HG02571 (cell line): Measurements from ENCODE around the gene ARHGAP22.

ENCODE experiments used
- ATAC-seq: cut with Tn5 transposase; IDR thresholded peaks from one replicate; pipeline ENCODE4 v1.9.1; 2021; ENCODE audit warnings: mild to moderate bottlenecking, moderate library complexity; ENCODE audit not compliant: unreplicated experiment

ARHGAP22 gene

DNA sequence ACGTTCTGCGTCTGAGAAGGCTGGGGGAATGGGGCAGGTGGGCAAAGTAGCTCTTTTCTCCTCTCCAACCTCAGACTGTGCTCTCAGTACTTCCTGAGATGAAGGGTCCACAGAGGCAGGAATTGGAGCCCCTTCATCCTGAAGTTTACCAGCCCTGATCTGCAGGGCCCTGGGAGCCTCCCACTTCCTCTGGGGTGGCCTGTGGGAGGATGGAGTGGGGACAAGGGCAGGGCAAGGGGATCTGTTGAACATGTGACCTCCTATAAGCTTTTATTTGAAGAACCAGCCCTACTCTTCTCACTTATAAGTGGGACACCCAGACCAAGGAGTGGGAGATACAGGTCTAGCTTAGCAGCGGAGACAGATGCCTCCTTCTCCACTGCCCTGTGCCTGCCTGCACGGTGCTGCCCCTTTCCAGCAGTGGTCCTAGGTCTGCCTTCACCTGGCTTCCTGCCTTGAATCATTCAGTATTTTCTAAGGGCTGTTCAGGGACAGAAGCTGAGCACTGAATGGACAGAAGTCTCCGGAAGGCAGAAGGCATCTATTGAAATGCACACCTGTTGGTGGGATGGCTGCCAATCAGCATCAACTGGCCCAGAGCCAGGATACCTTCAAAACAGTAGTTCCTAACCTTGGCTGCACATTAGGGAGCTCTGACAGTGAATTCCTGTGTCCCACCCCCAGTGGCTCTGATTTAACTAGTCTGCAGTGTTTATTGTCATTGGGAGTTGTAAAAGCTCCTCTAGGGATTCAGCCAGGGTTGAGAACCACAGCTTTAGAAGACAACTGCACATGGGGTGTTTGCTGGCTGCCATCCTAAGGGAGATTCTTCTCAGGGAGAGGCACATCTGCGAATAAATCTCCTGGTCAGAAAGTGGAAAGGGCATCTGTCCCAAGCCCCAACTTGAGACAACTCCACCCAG lies 2.7 kb upstream of the ARHGAP22 start:
- ATAC-seq: no peak

DNA sequence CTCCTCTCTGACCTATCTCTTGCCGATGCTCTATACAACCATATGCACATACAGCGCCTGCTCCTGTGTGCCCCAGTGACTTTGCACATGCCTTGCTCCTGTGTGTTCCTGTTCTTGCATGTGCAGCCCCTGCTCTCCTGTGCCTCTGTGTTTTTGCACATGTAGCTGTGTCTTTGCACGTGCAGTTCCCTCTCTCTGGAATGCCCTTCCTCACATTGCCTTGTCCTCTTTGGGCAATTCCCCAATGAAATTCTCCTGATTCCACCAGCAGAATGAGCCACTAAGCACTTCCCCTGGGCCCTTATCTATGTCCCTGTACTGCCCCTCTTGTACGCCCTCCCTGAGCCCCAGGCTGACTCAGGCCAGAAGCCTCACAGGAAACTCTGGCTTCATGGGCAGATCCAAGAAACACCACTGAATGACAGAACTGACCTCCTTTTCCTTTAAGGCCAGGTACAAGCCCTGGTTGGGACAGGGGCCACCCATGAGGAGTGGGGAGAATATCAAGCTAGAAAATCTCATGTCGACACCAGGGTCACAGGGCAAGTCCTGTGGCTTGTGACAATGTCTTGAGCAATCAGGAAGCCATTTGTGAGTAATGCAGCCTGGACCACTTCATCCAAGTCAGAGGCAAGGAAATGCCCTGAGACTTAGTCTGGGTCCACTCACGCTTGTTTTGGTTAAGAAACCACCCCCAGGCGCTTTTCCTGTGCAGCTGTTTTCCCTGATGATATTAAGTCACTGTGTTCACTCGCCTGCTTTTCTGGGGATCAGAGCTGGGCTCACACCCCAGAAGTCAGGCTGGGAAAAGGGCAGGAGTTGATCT lies 1.9 kb upstream of the ARHGAP22 start:
- ATAC-seq: no peak

DNA sequence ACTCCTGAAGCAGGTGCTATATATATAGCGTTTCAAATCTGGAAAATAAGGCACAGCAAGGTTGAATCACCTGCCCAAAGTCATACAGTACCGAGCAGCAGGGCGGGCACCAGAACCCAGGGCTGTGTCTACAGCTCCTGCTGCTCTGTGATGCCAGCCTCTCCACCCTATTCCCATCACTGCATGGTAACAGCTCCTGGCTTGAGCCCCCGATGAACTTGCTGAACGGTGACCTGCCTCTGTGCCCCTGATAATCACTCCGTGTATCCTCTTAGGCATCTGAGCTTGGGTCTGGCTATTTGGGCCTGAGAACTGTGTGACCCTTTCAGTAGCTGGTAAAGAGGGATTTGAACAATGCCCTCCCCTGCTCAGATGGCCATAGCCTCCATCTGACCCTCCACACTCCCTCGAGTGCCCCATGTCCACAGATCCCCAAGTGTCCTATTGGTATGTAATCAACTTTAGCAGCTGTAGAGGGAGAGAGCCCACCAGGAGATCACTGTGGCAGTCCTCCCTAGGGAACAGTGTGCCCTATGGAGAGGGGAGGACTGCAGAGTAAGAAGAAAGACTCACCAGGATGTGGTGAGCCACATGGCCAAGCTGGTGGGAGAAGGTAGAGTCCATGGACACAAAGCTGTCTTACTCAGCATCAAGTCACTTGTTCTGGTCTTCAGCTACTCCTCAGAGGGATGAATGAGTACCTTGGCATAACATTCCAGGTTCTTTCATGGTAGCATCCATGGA lies 1.1 kb upstream of the ARHGAP22 start:
- no peak for ATAC-seq

DNA sequence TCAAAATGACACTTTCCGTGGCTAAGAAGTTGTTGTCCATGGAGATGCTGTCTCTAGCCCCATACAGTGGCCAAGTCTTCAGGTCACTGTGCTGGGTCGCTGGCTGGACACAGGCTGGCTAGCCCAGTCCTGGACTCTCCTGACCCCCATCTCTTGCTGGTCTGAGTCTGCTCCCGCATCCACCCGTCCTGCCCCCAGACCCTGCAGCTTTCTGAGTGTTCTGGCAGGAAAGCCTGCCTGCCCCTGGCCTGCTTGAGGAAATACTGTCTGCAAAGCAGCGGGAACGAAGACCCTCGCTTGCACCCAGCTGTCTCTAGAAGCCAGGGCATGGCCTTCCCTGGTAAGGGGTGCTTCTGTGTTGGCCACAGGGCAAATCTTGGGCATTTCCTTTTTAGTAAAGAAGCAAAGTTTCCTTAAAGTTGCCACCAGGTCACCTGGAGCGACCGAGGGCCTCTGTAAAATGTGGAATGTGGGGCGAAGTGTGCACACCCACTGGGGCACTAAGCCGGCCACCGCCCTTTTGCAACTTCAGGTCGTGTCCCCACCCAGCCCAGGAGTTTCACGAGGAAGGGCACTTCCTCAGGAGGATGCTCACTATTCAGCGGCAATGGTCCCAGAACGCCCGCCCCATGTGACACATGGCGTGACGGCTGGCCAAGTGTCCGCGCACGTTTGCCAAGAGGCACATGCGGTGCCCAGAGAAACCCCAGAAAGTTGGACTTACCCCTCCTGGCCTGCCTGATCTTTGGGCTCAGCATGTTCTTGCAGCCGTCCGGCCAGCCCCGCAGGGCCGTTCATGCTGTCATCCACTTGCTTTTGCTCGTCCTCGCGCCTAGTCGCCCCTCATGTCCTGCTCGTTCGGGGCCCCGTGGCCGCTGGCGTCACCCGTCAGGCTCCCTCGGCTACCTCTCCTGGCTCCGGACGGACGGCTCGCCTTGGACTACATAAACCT lies 558 bp downstream of the ARHGAP22 start:
- no peak for ATAC-seq

DNA sequence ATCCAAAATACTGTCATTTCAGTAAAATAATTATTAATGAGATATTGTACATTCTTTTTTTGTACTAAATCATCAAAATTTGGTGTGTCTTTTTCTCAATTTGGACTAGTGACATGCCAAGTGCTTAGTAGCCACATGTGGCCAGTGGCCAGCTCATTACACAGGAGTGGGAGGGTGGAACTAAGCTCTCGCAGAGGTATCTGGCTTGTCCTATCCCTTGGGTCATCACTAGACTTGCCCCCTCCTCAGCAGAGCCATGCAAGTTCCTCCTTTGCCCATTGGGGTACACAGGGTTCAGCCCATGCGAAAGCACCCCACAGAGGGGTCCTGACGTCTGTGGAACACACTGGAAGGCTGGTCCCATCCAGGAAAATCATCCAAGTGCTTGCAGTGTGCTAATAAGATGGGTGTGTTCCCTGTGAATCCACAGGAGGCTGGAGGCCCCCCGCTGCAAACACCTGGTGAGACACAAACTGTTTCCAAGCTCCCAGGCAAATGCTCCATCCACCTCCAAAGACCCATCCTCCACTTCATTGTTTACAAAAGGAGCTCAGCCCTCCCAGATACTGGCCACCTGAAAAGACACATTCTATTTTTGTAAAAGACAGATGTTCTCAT lies 1.3 kb downstream of the ARHGAP22 start:
- ATAC-seq: no peak

DNA sequence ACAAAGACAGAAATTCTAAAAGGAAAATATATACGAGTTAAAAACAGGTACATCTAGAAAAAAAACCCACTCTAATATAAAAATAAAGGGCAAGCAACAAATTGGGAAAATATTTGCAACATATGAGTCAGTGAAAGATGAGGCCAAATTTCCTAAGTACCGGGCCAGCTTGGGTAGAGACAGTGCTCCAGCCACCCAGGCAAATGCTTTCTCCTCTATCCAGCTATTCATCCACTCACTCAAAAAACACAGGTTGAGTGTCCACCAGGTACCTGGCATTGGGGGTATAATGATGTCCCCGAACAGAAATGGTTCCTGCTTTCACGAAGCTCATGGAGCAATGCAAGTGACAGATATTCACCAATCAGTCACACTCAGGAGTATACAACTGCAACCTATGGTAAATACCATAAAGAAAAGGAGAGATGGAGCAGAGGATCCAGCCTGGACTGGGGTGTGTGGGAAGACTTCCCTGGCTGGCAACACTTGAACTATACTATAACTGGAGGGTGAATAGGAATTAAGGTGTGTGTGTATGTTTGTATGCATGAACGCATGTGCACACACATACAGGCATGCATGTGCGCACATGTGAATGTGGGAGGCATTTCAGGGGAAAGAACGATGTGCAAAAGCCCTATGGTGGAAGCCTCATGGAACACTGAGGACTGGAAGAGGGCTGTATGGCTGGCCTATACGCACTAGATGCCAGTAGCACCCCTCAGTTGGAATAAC lies 2.3 kb downstream of the ARHGAP22 start:
- no peak for ATAC-seq

DNA sequence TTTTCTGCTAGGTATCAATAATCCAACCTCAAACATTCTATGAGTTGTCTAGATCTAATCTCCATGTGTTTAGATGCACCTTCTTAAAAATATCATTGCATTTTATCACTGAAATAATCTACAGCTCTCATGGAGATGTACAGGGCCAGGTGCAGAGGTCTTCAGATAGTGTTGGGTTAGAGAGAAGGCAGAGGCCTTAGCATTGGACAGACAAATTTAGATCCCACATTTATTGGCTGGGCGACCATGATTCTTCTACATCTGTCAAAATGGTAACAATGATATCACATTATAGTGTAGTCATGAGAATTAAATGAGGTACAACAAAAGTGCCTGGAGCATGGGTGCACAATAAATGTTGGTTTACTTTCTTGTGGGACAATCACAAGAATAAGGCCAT lies 3.1 kb downstream of the ARHGAP22 start:
- ATAC-seq: no peak

DNA sequence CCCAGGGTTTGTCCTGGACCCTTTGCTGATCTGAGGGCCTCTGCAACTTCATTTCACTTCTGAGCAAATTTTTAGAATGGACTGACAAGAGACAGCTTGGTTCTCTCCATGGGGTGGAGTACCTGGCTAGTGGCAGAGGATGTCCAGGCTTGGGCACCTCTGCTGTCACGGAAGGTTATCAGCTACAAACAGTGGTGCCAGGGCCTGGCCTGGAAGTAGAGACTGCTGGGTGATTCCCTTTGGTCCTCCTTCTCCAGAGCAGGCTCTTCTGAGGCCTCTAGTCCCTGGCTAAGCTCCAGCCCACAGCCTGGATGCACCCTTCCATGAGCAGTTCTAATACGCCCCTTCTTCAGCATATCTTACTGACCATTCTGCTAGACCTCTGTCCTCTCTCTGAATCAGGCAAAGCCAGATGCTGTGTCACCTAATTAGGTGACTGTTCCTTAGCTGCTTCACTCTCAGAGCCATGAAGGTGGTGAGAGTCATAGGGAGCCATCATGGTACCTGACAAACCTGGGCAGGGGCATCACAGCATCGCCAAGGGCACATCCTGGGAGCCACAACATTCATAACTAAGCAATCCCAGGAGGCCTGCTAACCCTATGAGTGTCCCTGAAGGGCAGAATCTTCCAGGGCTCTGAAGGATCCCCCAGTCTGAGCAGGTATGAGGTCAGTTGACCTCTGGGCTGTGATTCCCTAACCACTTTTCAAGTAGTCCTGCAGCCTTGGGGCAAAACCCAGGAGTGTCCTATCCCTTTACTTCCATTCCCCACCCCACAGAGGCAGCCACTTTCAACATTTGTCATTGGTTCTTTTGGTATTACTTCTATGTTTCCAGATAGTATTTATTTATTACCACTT lies 4.0 kb downstream of the ARHGAP22 start:
- ATAC-seq: no peak

DNA sequence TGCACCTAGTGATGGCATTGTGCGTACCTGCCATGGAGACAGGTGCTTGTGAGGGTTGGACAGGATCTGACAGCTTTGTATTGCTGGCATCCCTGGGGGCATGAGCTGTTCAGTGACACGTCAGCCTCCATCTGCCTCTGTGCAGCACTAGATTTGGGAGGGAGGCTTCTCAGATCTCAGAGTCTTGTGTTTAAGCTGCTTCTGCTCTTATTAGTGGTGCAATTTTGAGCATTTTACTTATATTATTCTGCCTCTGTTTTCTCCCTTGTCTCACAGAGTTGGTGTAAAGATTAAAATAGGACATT lies 5.1 kb downstream of the ARHGAP22 start:
- ATAC-seq: no peak

DNA sequence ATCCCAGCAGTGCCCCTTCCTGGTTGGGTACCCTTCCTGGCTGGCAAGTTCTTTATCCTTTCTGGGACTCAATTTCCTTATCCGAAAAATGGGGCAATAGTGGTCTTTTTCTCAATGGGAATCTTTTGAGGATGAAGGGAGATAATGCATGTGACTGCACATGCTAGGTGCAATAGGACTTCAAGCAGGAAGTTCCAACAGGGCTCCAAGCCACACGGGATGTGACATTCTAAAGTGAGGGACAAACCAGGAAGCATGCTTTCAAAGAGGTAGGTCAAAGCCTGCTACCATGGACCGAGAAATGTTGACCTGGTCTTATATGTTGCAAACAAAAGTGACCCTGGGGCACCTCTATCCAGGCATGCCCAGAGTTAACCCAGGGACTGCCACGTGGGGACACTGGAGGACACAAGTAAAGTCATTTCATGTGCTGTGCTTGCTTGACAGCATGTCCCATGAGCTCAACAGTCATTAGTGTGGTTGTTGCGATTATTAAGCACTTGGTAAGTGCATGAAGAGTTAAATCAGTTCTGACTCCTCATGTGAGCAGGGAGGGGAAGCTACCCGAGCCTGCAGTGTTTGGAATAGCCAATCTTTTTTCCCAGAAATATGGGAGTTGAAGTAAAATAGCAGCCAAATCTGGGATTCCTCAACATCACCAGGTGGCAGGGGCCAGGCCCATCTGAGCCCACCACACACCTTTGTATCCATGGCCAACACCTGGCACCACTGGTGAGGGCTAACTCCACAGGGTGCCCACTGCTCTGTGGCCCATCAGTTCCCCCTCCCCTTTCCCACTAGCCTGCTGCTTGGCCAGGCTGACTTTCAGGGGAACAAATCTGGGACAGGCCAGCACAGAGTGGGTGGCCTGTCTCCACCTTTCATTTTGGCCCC lies 5.7 kb downstream of the ARHGAP22 start:
- ATAC-seq: no peak

DNA sequence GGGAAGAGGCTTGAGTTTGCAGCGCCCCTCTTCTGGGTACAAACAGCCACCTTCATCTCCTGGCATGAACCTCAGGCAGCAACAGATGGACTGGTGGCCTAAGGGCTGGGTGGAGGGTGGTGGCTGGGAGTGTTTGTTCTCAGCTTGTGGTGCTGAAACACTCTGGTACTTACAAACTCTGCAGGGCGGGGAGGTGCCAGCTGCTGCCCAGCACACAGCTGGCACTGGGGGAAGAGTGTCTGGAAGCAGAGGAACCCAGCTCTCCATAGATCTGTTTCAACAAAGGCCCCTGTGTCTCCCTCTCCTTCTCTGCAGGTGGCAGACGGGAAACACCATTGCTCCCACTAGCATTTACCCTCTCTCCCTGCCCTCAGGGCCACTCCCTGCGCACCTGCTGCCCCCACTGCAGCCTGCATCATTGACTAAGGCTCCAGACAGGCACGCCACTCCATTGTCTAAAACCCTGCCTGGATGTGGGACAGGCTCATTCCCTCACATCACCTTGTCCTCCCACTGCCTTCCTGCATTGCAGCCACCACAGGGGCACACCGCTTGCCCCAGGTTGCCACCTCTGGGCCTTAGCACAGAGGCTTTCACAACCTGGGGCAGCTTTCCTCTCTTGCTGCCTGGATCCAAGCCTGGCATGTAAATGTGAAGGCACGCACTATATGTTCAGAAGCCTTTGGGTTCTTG lies 6.5 kb downstream of the ARHGAP22 start:
- ATAC-seq: no peak

DNA sequence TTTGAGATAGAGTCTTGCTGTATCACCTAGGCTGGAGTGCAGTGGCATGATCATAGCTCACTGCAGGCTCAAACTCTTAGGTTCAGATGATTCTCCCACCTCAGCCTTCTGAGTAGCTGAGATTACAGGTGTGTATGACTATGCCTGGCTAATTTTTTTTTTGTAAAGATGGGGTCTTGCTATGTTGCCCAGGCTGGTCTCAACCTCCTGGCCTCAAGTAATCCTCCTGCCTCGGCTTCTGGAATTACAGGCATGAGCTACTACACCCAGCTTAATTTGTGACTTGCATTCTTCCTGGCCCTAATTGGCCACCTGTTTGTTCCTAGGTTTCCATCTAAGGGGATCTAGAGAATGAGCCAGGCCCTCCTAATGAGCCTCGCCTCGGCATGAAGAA lies 9.3 kb downstream of the ARHGAP22 start:
- ATAC-seq: no peak

DNA sequence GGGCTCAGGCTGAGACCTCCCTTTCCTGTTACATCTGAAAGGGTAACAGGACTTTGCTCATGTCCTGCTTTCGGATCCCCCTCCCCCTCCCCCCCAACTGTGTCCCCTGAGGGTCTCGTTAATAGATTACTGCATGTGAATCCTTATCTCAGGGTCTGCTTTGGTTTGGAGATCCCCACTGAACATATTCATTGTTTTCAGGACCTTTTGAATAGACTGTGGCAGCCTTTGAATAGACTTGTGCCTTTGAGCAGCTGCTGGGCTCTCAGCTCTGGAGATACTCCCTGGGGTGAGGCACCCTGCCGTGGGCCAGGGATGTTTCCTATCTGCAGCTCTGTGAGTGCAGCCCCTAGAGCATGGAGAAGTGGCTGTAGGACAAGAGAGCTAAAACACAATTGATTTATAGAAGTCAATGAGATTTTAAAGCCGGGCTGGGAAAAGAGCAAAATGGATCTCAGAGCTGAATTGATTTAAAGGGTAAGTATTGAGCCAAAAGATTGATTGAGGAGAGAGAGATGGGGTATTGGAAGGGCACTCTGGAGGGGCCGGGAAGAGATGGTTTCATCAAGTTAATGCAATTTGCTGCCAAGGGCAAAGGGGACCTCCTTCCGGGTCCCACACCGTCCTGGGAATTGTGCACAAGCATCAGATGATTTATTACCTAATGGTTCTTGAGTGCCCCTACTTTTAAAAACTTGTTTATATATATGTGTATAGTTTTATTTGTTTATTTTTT lies 9.9 kb downstream of the ARHGAP22 start:
- ATAC-seq: no peak

DNA sequence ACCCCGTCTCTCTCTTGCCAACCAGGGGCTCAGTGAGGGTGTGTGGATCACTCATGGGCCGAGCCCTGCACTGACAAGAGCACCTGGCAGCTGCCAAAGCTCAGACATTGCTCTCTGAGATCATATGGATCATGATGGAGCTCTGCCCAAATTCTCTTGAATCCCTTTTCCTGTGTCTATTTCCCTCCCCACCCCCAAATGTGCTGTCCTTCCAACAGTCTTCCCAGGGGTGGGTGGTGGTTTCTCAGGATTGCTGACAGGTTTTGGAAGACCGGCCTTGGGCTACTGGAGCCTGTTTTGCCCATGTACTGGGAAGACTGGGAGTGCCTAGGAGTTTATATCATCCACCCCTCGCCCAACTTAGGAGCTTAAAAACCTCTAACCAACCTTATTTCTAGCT lies 10.5 kb downstream of the ARHGAP22 start:
- no peak for ATAC-seq

DNA sequence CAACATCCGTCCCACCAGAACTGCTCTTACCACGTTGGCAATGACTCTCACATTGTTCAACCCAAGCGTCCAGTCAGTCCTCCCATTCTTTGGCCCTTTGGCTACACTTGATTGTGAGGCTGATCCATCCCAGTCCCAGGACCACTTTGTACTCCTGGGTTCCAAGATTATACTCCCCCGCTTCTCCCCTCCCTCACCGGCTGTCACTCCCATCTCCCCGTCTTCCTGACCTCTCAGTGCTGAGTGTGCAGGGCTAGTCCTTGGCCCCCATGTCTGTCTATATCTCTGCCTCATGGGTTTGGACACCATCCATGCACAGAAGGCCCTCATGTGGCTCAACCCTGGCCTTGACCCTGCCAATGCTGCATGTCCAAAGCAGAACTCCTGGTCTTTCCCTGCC lies 12.5 kb downstream of the ARHGAP22 start:
- no peak for ATAC-seq

DNA sequence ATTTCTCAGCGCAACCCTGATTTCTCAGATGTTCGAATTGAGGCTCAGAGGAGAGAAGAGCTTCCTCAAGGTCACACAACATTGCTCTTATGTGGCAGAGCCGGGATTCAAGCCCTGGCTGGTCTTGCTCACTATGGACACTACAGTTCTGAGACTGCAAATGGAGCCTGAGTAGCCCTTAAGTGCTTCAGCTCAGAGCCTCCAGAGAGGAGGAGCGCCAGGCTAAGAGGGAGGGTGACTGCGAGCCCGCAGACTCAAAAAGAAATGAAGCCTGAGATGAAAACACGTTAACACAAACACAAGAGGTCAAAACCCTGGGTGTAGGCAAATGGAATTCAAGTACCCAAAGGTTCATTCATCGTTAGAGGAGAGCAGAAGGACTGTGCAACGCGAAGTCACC lies 13.9 kb downstream of the ARHGAP22 start:
- no peak for ATAC-seq
